Esophagus muscularis mucosa (tissue), 4 donors: Measurements from ENCODE around the gene C1QTNF1. TPM values are rescaled to one million over a fixed set of nuclear protein-coding genes. Genes with fewer than 3 reads are reported as not detected.

Source experiments
- DNase-seq: peaks from one replicate; pipeline ENCODE4 v3.0.0-alpha.2; 2017; ENCODE audit errors: extremely low spot score
- H3K27ac ChIP-seq, 4 donors: fragments of 200-600 bp; sonication (generic); replicated peaks in 1 of 4; 1 replicate in 3 of 4; 2 replicates in 1 of 4; pipeline ENCODE4 v1.5.1; 2016 to 2019; ENCODE audit warnings: mild to moderate bottlenecking in 1 of 4
- H3K27me3 ChIP-seq, 4 donors: fragments of 200-600 bp; sonication (generic); one replicate each; pipeline versions ENCODE4 v1.5.1 to v1.6.0; 2016 to 2019
- H3K36me3 ChIP-seq, 4 donors: fragments of 200-600 bp; sonication (generic); one replicate each; pipeline ENCODE4 v1.5.1; 2016 to 2019
- H3K4me1 ChIP-seq, 4 donors: fragments of 200-600 bp; sonication (generic); one replicate each; pipeline ENCODE4 v1.5.1; 2016 to 2019
- H3K4me3 ChIP-seq, 4 donors: fragments of 200-600 bp; sonication (generic); 1 replicate in 2 of 4; 2 replicates in 2 of 4; pipeline ENCODE4 v1.5.1; 2016 to 2019; ENCODE audit warnings: mild to moderate bottlenecking in 4 of 4, moderate library complexity in 1 of 4
- H3K9me3 ChIP-seq, 4 donors: fragments of 200-600 bp; sonication (generic); 1 replicate in 3 of 4; 2 replicates in 1 of 4; pipeline ENCODE4 v1.5.1; 2016 to 2019
- CTCF ChIP-seq, 3 experiments: fragments of 200-600 bp in 2 of 3; fragments of 450-650 bp in 1 of 3; sonication (generic) in 2 of 3; IDR thresholded peaks; one replicate each; pipeline ENCODE4 v1.5.1; 2017 to 2019; ENCODE audit warnings: antibody characterized with exemption in 3 of 3, mild to moderate bottlenecking in 2 of 3, moderate library complexity in 1 of 3
- EP300 ChIP-seq: sonication (generic); formaldehyde crosslinking; IDR thresholded peaks from one replicate; pipeline ENCODE4 v1.6.1; 2017; ENCODE audit warnings: antibody characterized with exemption
- POLR2A ChIP-seq: fragments of 450-650 bp; IDR thresholded peaks from one replicate; pipeline ENCODE4 v1.6.1; 2017; ENCODE audit warnings: antibody characterized with exemption, moderate library complexity, mild to moderate bottlenecking, low read depth
- POLR2AphosphoS5 ChIP-seq, 2 donors: sonication (generic); formaldehyde crosslinking; IDR thresholded peaks; one replicate each; pipeline ENCODE4 v1.6.1; 2017; ENCODE audit warnings: antibody characterized with exemption in 2 of 2
- WGBS: methylation state at CpG from one replicate; pipeline ENCODE4 v1.1.5; 2018; 5-methylcytosine and 5-hydroxymethylcytosine counted together
- intact Hi-C: fragments of 100-400 bp; cut with DNase I; formaldehyde crosslinking; loops from one replicate; pipeline ENCODE4 v1.15.1; 2023
- total RNA-seq, 4 donors: library from RNA; depleted of rRNA; stranded (reverse); fragments of >200 nt; gene quantifications; one replicate each; pipeline versions ENCODE4 v1.1.0 to v1.2.1, GENCODE V29; 2016

The C1QTNF1 gene
- total RNA-seq, 4 donors from 2014 or later, result 31.1 to 115 (median 70.4) TPM

GRCh38 chr17:79096477-79096876 is 72.5 kb downstream of the C1QTNF1 start:
- WGBS, result 68% methylated on average over 14 of the region's 16 CpGs
- intact Hi-C loops, result no loop called here
- Histone ChIP-seq H3K4me3 (no peak overlapping the region), H3K36me3 (no peaks in the 10 kb centered on the region), H3K27ac (no peak overlapping the region), H3K9me3 (no peaks in the 10 kb centered on the region), H3K4me1 (peaks cover 0 to 15% (median 6%) of the 10 kb centered on the region in 4 donors), H3K27me3 (peaks cover 0 to 100% (median 17%) of the 10 kb centered on the region in 4 donors)
- no peak for DNase-seq
- no peak for TF ChIP-seq CTCF (IDR thresholded peaks at IDR 0.05)
- TF ChIP-seq POLR2A, result no peak
- TF ChIP-seq POLR2AphosphoS5 (IDR thresholded peaks at IDR 0.05), result no peak
- no peak for TF ChIP-seq EP300

GRCh38 chr17:79097226-79098055 is 73.5 kb downstream of the C1QTNF1 start:
- intact Hi-C loops, result no loop called here
- H3K27me3 ChIP-seq, result peaks cover 0 to 100% (median 21%) of the 10 kb centered on the region in 4 donors

GRCh38 chr17:79098282-79098867 is 74.4 kb downstream of the C1QTNF1 start:
- Histone ChIP-seq H3K27ac (no peak overlapping the region), H3K27me3 (peaks cover 0 to 100% (median 21%) of the 10 kb centered on the region in 4 donors), H3K4me3 (no peak overlapping the region), H3K36me3 (no peaks in the 10 kb centered on the region), H3K9me3 (no peaks in the 10 kb centered on the region), H3K4me1 (peaks cover 0 to 15% (median 6%) of the 10 kb centered on the region in 4 donors)
- DNase-seq, result no peak
- intact Hi-C loops, result no loop called here
- 40% methylated on average over 10 of the region's 16 CpGs for whole genome bisulfite sequencing
- no peak for TF ChIP-seq POLR2AphosphoS5 (IDR thresholded peaks at IDR 0.05)
- TF ChIP-seq POLR2A, result no peak
- no peak for TF ChIP-seq EP300
- no peak for TF ChIP-seq CTCF (IDR thresholded peaks at IDR 0.05)

More at GRCh38 chr17:79097226-79098055, 73.5 kb downstream of the C1QTNF1 start:
- no peak for DNase-seq
- Histone ChIP-seq H3K4me3 (no peak overlapping the region), H3K9me3 (no peaks in the 10 kb centered on the region), H3K36me3 (no peaks in the 10 kb centered on the region), H3K27ac (no peak overlapping the region), H3K4me1 (peaks cover 0 to 15% (median 6%) of the 10 kb centered on the region in 4 donors)
- 21% methylated on average over 28 of the region's 52 CpGs for WGBS
- TF ChIP-seq EP300 (no peak), POLR2AphosphoS5 (IDR thresholded peaks at IDR 0.05) (no peak), POLR2A (no peak), CTCF (IDR thresholded peaks at IDR 0.05) (no peak)

Other genes starting within 250 kb of the C1QTNF1 start
- 10 to 100 TPM; 25.7 to 39.4 (median 35.7) TPM for gene CYTH1, start 241.9 kb upstream of the C1QTNF1 start, total RNA-seq
- gene USP36, start 183.4 kb upstream of the C1QTNF1 start, total RNA-seq, result 10 to 100 TPM; 23.3 to 44.7 (median 32.2) TPM
- 1 to 10 TPM in 3 of 4 donors, under 1 TPM in 1; 0.78 to 6.6 (median 2.3) TPM for gene CEP295NL, start 121.0 kb upstream of the C1QTNF1 start, total RNA-seq
- gene TIMP2, start 98.8 kb upstream of the C1QTNF1 start, total RNA-seq, result 100 to 1,000 TPM; 177 to 315 (median 229) TPM
- 100 to 1,000 TPM; 106 to 284 (median 197) TPM for gene LGALS3BP, start 44.2 kb upstream of the C1QTNF1 start, total RNA-seq
- 10 to 100 TPM; 21.2 to 33.7 (median 27.0) TPM for gene CANT1, start 14.4 kb upstream of the C1QTNF1 start, total RNA-seq
- 10 to 100 TPM; 10.4 to 23.7 (median 19.1) TPM for gene ENGASE, start 50.7 kb downstream of the C1QTNF1 start, total RNA-seq